Ovary (tissue), 3 donors: ENCODE data around the gene PLA2G2D.

ENCODE experiments used
- EP300 ChIP-seq: sonication (generic); formaldehyde crosslinking; IDR thresholded peaks from one replicate; pipeline ENCODE4 v1.6.1; 2017; ENCODE audit warnings: antibody characterized with exemption
- POLR2A ChIP-seq: fragments of 450-650 bp; IDR thresholded peaks from one replicate; pipeline ENCODE4 v1.6.1; 2017; ENCODE audit warnings: antibody characterized with exemption, mild to moderate bottlenecking, moderate library complexity
- TF ChIP-seq, protein P1 (sequence below), 3 donors: fragments of 450-650 bp in 2 of 3; fragments of 200-600 bp in 1 of 3; IDR thresholded peaks; one replicate each; pipeline versions ENCODE4 v1.5.1 to v1.8.0; 2016 to 2022; ENCODE audit warnings: antibody characterized with exemption in 3 of 3, mild to moderate bottlenecking in 1 of 3
- donor health status: DM: no; HTN: no; CAD: no.

- TF ChIP-seq POLR2A (no peak), EP300 (no peak)
- TF ChIP-seq, protein P1, sequence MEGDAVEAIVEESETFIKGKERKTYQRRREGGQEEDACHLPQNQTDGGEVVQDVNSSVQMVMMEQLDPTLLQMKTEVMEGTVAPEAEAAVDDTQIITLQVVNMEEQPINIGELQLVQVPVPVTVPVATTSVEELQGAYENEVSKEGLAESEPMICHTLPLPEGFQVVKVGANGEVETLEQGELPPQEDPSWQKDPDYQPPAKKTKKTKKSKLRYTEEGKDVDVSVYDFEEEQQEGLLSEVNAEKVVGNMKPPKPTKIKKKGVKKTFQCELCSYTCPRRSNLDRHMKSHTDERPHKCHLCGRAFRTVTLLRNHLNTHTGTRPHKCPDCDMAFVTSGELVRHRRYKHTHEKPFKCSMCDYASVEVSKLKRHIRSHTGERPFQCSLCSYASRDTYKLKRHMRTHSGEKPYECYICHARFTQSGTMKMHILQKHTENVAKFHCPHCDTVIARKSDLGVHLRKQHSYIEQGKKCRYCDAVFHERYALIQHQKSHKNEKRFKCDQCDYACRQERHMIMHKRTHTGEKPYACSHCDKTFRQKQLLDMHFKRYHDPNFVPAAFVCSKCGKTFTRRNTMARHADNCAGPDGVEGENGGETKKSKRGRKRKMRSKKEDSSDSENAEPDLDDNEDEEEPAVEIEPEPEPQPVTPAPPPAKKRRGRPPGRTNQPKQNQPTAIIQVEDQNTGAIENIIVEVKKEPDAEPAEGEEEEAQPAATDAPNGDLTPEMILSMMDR (IDR thresholded peaks at IDR 0.05) = no peak
Observed at GRCh38 chr1:20082772-20083171, 36.6 kb downstream of the PLA2G2D start.
